Brain microvascular endothelial cell (primary cell): ENCODE measurements around the gene PRIM2.
"Not testable (repeated sequence)": the region's sequence is repeated elsewhere in the genome, so short reads cannot be mapped to it uniquely, and the experiment has no call there.

ENCODE experiments used
- DNase-seq: peaks from one replicate; pipeline ENCODE4 v3.0.0-alpha.2; 2020
- H3K27ac ChIP-seq: fragments of 250-450 bp; sonication (Bioruptor Pico); 2 replicates; pipeline ENCODE4 v1.5.1; 2020; ENCODE audit warnings: mild to moderate bottlenecking, moderate library complexity
- H3K27me3 ChIP-seq: fragments of 250-450 bp; sonication (Bioruptor Pico); replicated peaks from 2 replicates; pipeline ENCODE4 v1.5.1; 2020; ENCODE audit warnings: mild to moderate bottlenecking
- H3K36me3 ChIP-seq: fragments of 250-450 bp; sonication (Bioruptor Pico); replicated peaks from 2 replicates; pipeline ENCODE4 v1.5.1; 2020; ENCODE audit warnings: mild to moderate bottlenecking
- H3K4me3 ChIP-seq: 2 replicates; pipeline ENCODE4 v1.5.1; 2011; ENCODE audit warnings: low read depth, mild to moderate bottlenecking, control low read depth, low read length, moderate library complexity
- in situ Hi-C: cut with HindIII; loops from 2 replicates; pipeline ENCODE4 v1.10.0; 2017; ENCODE audit warnings: low sequenced_read_pairs, low pct_ligation_motif_present
- TF ChIP-seq, protein P1 (sequence below): IDR thresholded peaks from 2 replicates; pipeline ENCODE4 v1.5.1; 2011; ENCODE audit warnings: low read depth, mild to moderate bottlenecking, moderate library complexity, low read length, control low read depth, inconsistent platforms; ENCODE audit errors: missing control alignments

PRIM2 gene

DNA sequence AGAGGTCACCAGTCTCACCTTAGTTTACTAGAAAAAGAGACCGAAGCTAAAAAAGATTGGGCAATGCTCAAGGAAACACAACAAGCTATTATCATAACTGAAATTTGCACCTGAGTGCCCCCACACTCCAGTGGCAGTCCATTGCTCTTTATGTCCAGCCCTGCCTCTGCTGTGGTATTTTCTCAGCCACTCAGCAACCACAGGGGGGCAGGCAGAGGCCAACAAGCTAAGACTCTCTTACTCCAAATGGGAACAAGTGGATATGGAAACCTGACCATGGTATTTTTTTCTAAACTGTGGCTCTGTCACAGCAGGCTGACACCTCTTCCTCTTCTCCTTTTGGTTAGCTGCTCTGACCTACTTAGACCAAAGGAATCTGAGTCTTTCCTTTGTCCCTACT is 355.9 kb downstream of the PRIM2 start:
- DNase-seq, H3K36me3 ChIP-seq, H3K27me3 ChIP-seq, H3K4me3 ChIP-seq, H3K27ac ChIP-seq, in situ Hi-C loops: not testable (repeated sequence)
- TF ChIP-seq, protein P1, sequence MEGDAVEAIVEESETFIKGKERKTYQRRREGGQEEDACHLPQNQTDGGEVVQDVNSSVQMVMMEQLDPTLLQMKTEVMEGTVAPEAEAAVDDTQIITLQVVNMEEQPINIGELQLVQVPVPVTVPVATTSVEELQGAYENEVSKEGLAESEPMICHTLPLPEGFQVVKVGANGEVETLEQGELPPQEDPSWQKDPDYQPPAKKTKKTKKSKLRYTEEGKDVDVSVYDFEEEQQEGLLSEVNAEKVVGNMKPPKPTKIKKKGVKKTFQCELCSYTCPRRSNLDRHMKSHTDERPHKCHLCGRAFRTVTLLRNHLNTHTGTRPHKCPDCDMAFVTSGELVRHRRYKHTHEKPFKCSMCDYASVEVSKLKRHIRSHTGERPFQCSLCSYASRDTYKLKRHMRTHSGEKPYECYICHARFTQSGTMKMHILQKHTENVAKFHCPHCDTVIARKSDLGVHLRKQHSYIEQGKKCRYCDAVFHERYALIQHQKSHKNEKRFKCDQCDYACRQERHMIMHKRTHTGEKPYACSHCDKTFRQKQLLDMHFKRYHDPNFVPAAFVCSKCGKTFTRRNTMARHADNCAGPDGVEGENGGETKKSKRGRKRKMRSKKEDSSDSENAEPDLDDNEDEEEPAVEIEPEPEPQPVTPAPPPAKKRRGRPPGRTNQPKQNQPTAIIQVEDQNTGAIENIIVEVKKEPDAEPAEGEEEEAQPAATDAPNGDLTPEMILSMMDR: peak; percentile 31

DNA sequence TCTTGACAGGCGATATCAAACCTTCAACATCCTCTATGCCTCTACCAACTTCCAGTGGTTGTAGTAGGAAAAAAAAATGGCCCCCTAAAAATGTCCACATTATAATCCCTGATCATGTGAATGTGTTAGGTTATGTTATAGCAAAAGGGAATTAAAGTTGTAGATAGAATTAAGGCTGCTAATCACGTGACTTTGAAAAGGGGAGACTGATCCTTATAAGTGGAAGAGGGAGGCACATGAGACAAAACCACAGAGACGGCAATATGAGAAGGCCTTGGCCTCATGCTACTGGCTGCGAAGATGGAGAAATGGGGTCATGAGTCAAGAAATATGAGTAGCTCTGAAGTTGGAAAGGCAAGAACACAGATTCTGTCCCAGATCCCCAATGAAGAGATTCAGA is 358.0 kb downstream of the PRIM2 start:
- H3K4me3 ChIP-seq, H3K36me3 ChIP-seq, H3K27me3 ChIP-seq, H3K27ac ChIP-seq, DNase-seq, in situ Hi-C loops: not testable (repeated sequence)

DNA sequence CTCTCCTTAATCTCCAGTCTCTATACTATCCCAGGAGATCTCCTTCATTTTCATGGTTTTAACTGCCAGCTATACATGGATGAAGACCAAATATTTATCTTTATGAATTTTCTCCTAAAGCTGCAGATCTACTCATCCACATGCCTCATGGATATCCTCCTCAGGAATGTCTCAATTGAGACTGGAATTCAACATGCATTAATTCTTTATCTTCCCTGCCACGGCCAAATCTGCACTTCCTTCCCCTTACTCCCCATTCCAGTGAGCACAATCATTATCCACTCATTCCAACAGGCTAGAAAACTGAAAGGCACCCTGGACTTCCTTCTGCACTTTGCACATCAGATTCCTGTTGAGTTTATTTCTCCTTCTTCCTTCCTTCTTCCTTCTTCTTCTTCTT is 379.0 kb downstream of the PRIM2 start:
- H3K27ac ChIP-seq, DNase-seq, H3K27me3 ChIP-seq, in situ Hi-C loops, H3K36me3 ChIP-seq, H3K4me3 ChIP-seq: not testable (repeated sequence)
